GM23338 (cell line): ENCODE measurements around the gene POLD4. TPM values are rescaled to one million over a fixed set of nuclear protein-coding genes. Genes with fewer than 3 reads are reported as not detected.

Experiments used
- ATAC-seq: fragments of 200-7000 bp; cut with Tn5 transposase; 3 replicates; pipeline ENCODE4 v1.9.1; 2020
- DNase-seq: peaks from one replicate; pipeline ENCODE4 v3.0.0-alpha.2; 2015; ENCODE audit warnings: low spot score
- H2AFZ ChIP-seq: fragments of 200-600 bp; sonication (generic); 2 replicates; pipeline ENCODE4 v1.8.0; 2016; ENCODE audit warnings: antibody characterized with exemption, mild to moderate bottlenecking, moderate library complexity
- H3F3A ChIP-seq: fragments of 200-600 bp; sonication (generic); replicated peaks from 2 replicates; pipeline ENCODE4 v1.8.0; 2017; ENCODE audit warnings: antibody characterized with exemption, mixed run types, low read depth
- H3K27ac ChIP-seq: fragments of 200-600 bp; sonication (generic); 2 replicates; pipeline ENCODE4 v1.6.1; 2016; ENCODE audit warnings: low read depth
- H3K27me3 ChIP-seq: fragments of 200-600 bp; sonication (generic); 2 replicates; pipeline ENCODE4 v1.8.0; 2016; ENCODE audit warnings: mild to moderate bottlenecking, mixed run types, moderate library complexity; ENCODE audit not compliant: insufficient read depth
- H3K36me3 ChIP-seq: fragments of 200-600 bp; sonication (generic); 2 replicates; pipeline ENCODE4 v1.8.0; 2016; ENCODE audit warnings: mild to moderate bottlenecking; ENCODE audit not compliant: insufficient read depth
- H3K4me1 ChIP-seq: fragments of 200-600 bp; sonication (generic); 2 replicates; pipeline ENCODE4 v1.8.0; 2016; ENCODE audit warnings: mild to moderate bottlenecking, moderate library complexity; ENCODE audit not compliant: insufficient read depth
- H3K4me2 ChIP-seq: fragments of 200-600 bp; sonication (generic); 2 replicates; pipeline ENCODE4 v1.7.1; 2017; ENCODE audit warnings: mixed run types
- H3K4me3 ChIP-seq: fragments of 200-600 bp; sonication (generic); 2 replicates; pipeline ENCODE4 v1.6.1; 2016; ENCODE audit warnings: mixed run types
- H3K79me2 ChIP-seq: fragments of 200-600 bp; sonication (generic); replicated peaks from 2 replicates; pipeline ENCODE4 v1.8.0; 2017; ENCODE audit warnings: mild to moderate bottlenecking; ENCODE audit not compliant: insufficient read depth
- H3K9me2 ChIP-seq: fragments of 200-600 bp; sonication (generic); 2 replicates; pipeline ENCODE4 v1.8.0; 2017; ENCODE audit not compliant: insufficient read depth
- H4K20me1 ChIP-seq: fragments of 200-600 bp; sonication (generic); replicated peaks from 2 replicates; pipeline ENCODE4 v1.8.0; 2017; ENCODE audit warnings: mild to moderate bottlenecking; ENCODE audit not compliant: insufficient read depth
- H3K27ac Mint-ChIP-seq: 2 replicates; pipeline ENCODE4 v1.8.0; 2020; ENCODE audit warnings: inconsistent platforms, mild to moderate bottlenecking, moderate library complexity, mixed read lengths
- H3K27me3 Mint-ChIP-seq: 3 replicates; pipeline ENCODE4 v1.8.0; 2022; ENCODE audit warnings: low read depth, mild to moderate bottlenecking, moderate library complexity, mixed read lengths, inconsistent platforms; ENCODE audit not compliant: insufficient read depth, poor library complexity
- H3K36me3 Mint-ChIP-seq: 3 replicates; pipeline ENCODE4 v1.8.0; 2021; ENCODE audit warnings: low read depth, mild to moderate bottlenecking, inconsistent platforms, moderate library complexity, mixed read lengths
- H3K4me1 Mint-ChIP-seq: 3 replicates; pipeline ENCODE4 v1.8.0; 2020; ENCODE audit warnings: mild to moderate bottlenecking, inconsistent platforms, mixed read lengths
- H3K4me3 Mint-ChIP-seq: 3 replicates; pipeline ENCODE4 v1.8.0; 2021; ENCODE audit warnings: moderate library complexity, mild to moderate bottlenecking, inconsistent platforms, mixed read lengths
- H3K9me3 Mint-ChIP-seq: 3 replicates; pipeline ENCODE4 v1.8.0; 2020; ENCODE audit warnings: moderate library complexity, mild to moderate bottlenecking, inconsistent platforms, mixed read lengths
- CREB1 ChIP-seq: fragments of 250-450 bp; sonication (Bioruptor Pico); IDR thresholded peaks from 2 replicates; pipeline ENCODE4 v1.5.0; 2020; ENCODE audit warnings: low read depth, mild to moderate bottlenecking, moderate library complexity
- EZH2 ChIP-seq: fragments of 200-600 bp; sonication (generic); IDR thresholded peaks from one replicate; pipeline ENCODE4 v1.8.0; 2017; ENCODE audit warnings: antibody characterized with exemption, mild to moderate bottlenecking, low read depth; ENCODE audit not compliant: unreplicated experiment
- EZH2phosphoT487 ChIP-seq: fragments of 200-600 bp; sonication (generic); IDR thresholded peaks from one replicate; pipeline ENCODE4 v1.8.1; 2018; ENCODE audit warnings: antibody characterized with exemption; ENCODE audit not compliant: unreplicated experiment
- JUNB ChIP-seq: IDR thresholded peaks from one replicate; pipeline ENCODE4 v1.6.1; 2016; ENCODE audit warnings: antibody characterized with exemption; ENCODE audit not compliant: unreplicated experiment
- NANOG ChIP-seq: IDR thresholded peaks from 2 replicates; pipeline ENCODE4 v1.6.1; 2016; ENCODE audit warnings: antibody characterized with exemption, borderline replicate concordance
- POLR2AphosphoS5 ChIP-seq: IDR thresholded peaks from 2 replicates; pipeline ENCODE4 v1.6.1; 2016; ENCODE audit warnings: antibody characterized with exemption, low read depth
- STAT1 ChIP-seq: IDR thresholded peaks from one replicate; pipeline ENCODE4 v1.6.1; 2016; ENCODE audit warnings: antibody characterized with exemption; ENCODE audit not compliant: unreplicated experiment
- ZNF114 ChIP-seq: fragments of 250-450 bp; sonication (Bioruptor Pico); IDR thresholded peaks from 2 replicates; pipeline ENCODE4 v1.5.0; 2020; ENCODE audit warnings: mild to moderate bottlenecking, moderate library complexity
- ZNF331 ChIP-seq: fragments of 250-450 bp; sonication (Bioruptor Pico); IDR thresholded peaks from 2 replicates; pipeline ENCODE4 v1.5.0; 2020; ENCODE audit warnings: low read depth, mild to moderate bottlenecking, moderate library complexity
- polyA plus RNA-seq: library from polyadenylated mRNA; unstranded; fragments of >200 nt; fragmentation: Nextera tagmentation; extraction: Ambion mirVana; gene quantifications from 2 replicates; pipeline ENCODE4 v1.2.1, GENCODE V29; 2016
- total RNA-seq: library from RNA; depleted of rRNA; stranded (reverse); fragments of >200 nt; shearing (Covaris generic); gene quantifications from 2 replicates; pipeline ENCODE4 v1.2.3, GENCODE V29; 2014
- TF ChIP-seq, protein P1 (sequence below): IDR thresholded peaks from one replicate; pipeline ENCODE4 v1.6.1; 2018; ENCODE audit warnings: antibody characterized with exemption; ENCODE audit not compliant: unreplicated experiment
- TF ChIP-seq, protein P2 (sequence below): fragments of 250-450 bp; sonication (Bioruptor Pico); IDR thresholded peaks from 2 replicates; pipeline ENCODE4 v1.5.0; 2020; ENCODE audit warnings: mild to moderate bottlenecking, moderate library complexity

Gene POLD4
- total and polyA plus RNA-seq, 2 experiments from 2014 or later = 16.2 to 23.0 TPM

DNA sequence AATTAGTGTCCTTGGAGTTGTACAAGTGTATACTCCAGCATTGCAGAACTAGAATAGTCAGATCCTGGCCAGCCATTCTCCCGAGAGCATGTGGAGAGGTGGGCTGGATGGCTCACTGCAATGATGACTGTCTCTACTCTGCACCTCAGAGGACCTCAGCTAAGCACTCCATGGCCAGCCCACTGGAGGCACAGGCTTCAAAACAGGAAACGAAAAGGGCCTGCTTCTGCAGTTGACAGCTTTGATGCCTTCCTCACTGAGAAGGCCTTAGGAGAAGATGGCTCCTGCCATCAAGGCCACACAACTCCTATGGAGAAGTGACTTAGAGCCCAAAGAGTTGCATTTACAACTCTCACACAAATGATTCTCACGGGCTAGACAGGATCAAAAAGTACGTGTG lies 9.1 kb downstream of the POLD4 start:
- H3K27ac ChIP-seq = no peak overlapping the region
- peaks cover 9% of the 10 kb centered on the region; the same call in 1 of the 3 replicates for H3K9me3 Mint-ChIP-seq
- H3K4me1 Mint-ChIP-seq = peaks cover 7% of the 10 kb centered on the region; the same call in 1 of the 3 replicates
- no peak overlapping the region for H2AFZ ChIP-seq
- H3K9me2 ChIP-seq = no peaks in the 10 kb centered on the region
- H3K36me3 ChIP-seq = no peaks in the 10 kb centered on the region
- TF ChIP-seq EZH2phosphoT487 (no peak), NANOG (no peak), EZH2 (no peak), STAT1 (no peak), CREB1 (CRISPR knock-in tag) (no peak), JUNB (no peak), ZNF114 (CRISPR knock-in tag) (no peak), POLR2AphosphoS5 (no peak), ZNF331 (CRISPR knock-in tag) (no peak)
- TF ChIP-seq, protein P1, sequence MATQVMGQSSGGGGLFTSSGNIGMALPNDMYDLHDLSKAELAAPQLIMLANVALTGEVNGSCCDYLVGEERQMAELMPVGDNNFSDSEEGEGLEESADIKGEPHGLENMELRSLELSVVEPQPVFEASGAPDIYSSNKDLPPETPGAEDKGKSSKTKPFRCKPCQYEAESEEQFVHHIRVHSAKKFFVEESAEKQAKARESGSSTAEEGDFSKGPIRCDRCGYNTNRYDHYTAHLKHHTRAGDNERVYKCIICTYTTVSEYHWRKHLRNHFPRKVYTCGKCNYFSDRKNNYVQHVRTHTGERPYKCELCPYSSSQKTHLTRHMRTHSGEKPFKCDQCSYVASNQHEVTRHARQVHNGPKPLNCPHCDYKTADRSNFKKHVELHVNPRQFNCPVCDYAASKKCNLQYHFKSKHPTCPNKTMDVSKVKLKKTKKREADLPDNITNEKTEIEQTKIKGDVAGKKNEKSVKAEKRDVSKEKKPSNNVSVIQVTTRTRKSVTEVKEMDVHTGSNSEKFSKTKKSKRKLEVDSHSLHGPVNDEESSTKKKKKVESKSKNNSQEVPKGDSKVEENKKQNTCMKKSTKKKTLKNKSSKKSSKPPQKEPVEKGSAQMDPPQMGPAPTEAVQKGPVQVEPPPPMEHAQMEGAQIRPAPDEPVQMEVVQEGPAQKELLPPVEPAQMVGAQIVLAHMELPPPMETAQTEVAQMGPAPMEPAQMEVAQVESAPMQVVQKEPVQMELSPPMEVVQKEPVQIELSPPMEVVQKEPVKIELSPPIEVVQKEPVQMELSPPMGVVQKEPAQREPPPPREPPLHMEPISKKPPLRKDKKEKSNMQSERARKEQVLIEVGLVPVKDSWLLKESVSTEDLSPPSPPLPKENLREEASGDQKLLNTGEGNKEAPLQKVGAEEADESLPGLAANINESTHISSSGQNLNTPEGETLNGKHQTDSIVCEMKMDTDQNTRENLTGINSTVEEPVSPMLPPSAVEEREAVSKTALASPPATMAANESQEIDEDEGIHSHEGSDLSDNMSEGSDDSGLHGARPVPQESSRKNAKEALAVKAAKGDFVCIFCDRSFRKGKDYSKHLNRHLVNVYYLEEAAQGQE = no peak
- TF ChIP-seq, protein P2, sequence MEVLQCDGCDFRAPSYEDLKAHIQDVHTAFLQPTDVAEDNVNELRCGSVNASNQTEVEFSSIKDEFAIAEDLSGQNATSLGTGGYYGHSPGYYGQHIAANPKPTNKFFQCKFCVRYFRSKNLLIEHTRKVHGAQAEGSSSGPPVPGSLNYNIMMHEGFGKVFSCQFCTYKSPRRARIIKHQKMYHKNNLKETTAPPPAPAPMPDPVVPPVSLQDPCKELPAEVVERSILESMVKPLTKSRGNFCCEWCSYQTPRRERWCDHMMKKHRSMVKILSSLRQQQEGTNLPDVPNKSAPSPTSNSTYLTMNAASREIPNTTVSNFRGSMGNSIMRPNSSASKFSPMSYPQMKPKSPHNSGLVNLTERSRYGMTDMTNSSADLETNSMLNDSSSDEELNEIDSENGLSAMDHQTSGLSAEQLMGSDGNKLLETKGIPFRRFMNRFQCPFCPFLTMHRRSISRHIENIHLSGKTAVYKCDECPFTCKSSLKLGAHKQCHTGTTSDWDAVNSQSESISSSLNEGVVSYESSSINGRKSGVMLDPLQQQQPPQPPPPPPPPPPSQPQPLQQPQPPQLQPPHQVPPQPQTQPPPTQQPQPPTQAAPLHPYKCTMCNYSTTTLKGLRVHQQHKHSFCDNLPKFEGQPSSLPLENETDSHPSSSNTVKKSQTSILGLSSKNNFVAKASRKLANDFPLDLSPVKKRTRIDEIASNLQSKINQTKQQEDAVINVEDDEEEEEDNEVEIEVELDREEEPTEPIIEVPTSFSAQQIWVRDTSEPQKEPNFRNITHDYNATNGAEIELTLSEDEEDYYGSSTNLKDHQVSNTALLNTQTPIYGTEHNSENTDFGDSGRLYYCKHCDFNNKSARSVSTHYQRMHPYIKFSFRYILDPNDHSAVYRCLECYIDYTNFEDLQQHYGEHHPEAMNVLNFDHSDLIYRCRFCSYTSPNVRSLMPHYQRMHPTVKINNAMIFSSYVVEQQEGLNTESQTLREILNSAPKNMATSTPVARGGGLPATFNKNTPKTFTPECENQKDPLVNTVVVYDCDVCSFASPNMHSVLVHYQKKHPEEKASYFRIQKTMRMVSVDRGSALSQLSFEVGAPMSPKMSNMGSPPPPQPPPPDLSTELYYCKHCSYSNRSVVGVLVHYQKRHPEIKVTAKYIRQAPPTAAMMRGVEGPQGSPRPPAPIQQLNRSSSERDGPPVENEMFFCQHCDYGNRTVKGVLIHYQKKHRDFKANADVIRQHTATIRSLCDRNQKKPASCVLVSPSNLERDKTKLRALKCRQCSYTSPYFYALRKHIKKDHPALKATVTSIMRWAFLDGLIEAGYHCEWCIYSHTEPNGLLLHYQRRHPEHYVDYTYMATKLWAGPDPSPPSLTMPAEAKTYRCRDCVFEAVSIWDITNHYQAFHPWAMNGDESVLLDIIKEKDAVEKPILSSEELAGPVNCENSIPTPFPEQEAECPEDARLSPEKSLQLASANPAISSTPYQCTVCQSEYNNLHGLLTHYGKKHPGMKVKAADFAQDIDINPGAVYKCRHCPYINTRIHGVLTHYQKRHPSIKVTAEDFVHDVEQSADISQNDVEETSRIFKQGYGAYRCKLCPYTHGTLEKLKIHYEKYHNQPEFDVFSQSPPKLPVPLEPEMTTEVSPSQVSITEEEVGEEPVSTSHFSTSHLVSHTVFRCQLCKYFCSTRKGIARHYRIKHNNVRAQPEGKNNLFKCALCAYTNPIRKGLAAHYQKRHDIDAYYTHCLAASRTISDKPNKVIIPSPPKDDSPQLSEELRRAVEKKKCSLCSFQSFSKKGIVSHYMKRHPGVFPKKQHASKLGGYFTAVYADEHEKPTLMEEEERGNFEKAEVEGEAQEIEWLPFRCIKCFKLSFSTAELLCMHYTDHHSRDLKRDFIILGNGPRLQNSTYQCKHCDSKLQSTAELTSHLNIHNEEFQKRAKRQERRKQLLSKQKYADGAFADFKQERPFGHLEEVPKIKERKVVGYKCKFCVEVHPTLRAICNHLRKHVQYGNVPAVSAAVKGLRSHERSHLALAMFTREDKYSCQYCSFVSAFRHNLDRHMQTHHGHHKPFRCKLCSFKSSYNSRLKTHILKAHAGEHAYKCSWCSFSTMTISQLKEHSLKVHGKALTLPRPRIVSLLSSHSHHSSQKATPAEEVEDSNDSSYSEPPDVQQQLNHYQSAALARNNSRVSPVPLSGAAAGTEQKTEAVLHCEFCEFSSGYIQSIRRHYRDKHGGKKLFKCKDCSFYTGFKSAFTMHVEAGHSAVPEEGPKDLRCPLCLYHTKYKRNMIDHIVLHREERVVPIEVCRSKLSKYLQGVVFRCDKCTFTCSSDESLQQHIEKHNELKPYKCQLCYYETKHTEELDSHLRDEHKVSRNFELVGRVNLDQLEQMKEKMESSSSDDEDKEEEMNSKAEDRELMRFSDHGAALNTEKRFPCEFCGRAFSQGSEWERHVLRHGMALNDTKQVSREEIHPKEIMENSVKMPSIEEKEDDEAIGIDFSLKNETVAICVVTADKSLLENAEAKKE (CRISPR knock-in tag) = no peak
- H3K4me3 ChIP-seq = no peak overlapping the region
- H3K4me1 ChIP-seq = no peaks in the 10 kb centered on the region; the same call in 1 of the 2 replicates
- H3K4me2 ChIP-seq = no peak overlapping the region
- H3K27me3 ChIP-seq = no peaks in the 10 kb centered on the region
- H3K79me2 ChIP-seq = no peaks in the 10 kb centered on the region
- H3K36me3 Mint-ChIP-seq = no peaks in the 10 kb centered on the region
- H3K27ac Mint-ChIP-seq = no peak overlapping the region
- ATAC-seq (no peak), DNase-seq (no peak)
- H3K27me3 Mint-ChIP-seq = no peaks in the 10 kb centered on the region
- H4K20me1 ChIP-seq = no peaks in the 10 kb centered on the region; the same call in 1 of the 2 replicates
- no peaks in the 10 kb centered on the region for H3F3A ChIP-seq
- no peak overlapping the region for H3K4me3 Mint-ChIP-seq
